CD1c-positive myeloid dendritic cell (primary cell): ENCODE data around the gene SYAP1.
"Not testable (repeated sequence)": the region's sequence is repeated elsewhere in the genome, so short reads cannot be mapped to it uniquely, and the experiment has no call there.

ENCODE experiments used
- DNase-seq: peaks from one replicate; pipeline ENCODE4 v3.0.0-alpha.2; 2016; ENCODE audit errors: extremely low spot score

The SYAP1 gene

GRCh38 chrX:16722481-16722880 lies 3.1 kb downstream of the SYAP1 start:
- no peak for DNase-seq

- no peak for DNase-seq
These were observed 5.7 kb downstream of the SYAP1 start for GRCh38 chrX:16725072-16725471.

DNA sequence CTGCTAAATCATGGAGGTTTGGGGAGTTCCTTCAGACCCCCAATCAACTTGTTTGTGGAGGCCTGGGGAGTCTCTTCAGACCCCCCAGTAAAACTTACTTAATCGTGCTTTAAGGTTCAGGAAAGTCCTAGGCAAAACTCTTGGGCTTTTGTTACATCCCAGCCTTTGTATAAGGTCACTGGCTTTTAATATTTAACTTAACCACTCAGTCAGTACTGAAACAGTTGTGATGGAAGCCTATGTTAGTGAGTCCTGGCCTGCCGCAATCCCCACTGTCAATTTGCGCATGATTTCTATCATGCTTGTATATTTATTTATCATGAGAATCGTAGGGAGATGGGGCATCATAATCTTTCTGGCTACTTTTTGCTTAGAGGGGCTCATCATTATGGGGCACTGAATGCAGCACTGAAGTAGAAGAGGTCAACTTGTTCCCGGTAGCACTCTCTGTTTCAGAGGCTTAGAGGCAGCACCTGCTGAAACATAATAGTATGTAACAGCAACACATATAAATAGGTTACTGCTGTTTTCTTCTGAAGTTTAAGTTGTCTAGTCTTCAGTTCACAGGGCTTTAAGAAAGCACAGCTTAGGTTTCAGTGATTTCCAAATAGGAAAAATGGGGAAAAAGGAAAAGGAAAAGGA lies 7.1 kb downstream of the SYAP1 start:
- not testable (repeated sequence) for DNase-seq

DNA sequence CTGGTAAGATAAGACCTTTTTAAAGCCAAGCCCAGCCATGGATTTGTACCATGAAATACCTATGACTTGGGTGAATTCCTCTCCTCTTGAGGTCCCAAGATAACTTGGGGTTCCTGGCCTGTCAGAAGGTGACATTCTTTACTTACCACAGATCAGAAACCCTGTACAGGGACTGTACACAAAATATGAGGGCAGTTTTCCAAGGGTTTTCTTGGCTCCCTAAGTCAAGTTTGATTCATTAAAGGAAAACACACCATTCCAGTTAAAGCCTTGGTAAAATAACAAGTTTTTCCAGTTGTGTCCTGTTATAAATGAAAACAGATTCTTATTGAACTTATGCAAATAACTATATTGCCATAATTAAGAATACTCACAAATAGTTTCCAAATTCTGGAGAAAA lies 8.2 kb downstream of the SYAP1 start:
- DNase-seq, result no peak

GRCh38 chrX:16730450-16730849 lies 11.0 kb downstream of the SYAP1 start:
- DNase-seq, result no peak

DNA sequence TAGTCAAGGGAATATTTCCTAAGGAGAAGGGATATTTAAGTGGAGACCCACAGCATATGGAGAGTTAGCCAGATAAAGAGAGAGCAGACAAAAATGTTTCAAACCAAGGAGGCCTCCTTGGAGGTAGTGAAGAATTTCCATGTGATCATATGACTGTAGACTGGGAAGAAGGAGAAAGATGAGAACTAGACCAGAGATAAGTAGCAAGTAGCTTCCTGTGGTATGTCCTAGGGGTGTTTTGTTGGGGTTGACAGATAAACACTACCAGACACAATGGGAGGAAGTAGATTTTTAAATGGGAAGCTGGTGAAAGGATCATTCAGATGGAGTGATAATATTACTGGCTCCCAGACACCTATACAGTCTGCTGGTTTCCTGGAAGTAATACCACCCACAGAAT lies 13.6 kb downstream of the SYAP1 start:
- no peak for DNase-seq

GRCh38 chrX:16737024-16737423 lies 17.6 kb downstream of the SYAP1 start:
- no peak for DNase-seq

DNA sequence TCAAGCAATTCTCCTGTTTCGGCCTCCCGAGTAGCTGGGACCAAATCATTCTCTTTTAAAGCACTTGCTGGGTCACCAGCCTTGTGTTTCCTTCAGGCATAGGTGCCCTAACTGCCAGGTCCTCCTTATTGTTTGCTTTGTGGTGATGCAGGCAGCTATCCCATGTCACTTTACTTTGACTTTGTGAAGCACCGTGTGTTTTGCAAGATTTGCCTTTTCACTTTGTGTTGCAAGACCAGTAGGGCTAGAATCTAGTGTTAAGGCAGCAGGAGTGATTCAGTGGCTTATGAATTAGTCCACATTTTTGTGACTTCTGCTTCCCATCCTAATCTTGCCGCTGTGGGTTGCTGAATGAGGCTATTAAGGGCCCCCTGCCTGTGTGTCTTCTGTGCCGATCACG lies 20.2 kb downstream of the SYAP1 start:
- DNase-seq, result no peak

DNA sequence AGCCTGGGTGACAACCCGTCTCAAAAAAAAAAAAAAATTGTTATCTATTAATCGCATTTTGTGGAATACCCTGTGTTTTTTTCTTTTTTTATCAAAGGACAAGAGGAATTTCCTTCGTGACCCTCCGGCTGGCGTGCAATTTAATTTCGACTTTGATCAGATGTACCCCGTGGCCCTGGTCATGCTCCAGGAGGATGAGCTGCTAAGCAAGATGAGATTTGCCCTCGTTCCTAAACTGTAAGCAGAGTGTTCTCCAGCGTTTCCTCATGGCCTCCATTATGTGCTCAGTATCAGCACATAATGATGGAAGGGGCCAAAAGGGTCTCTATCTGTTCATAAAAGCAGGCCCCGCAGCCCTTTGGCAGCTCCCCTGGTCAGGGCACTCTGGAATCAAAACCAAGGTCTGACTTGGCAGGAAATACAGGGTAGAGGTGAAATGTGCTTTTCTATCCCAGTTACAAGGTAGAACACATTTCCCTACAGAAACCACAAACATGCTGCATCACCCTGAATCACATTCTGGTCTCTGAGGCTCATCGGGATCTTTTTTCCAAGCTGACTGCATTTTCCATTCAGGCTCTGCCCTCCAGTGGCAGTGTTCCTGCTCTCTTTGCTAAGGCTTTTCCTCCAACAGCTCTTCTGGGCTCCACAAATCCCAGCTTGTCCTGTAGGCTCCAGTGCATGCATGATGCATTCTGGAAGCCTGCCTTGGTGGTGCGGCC lies 24.4 kb downstream of the SYAP1 start:
- no peak for DNase-seq

- DNase-seq, result no peak
These were observed 25.7 kb downstream of the SYAP1 start for GRCh38 chrX:16745102-16745501.

DNA sequence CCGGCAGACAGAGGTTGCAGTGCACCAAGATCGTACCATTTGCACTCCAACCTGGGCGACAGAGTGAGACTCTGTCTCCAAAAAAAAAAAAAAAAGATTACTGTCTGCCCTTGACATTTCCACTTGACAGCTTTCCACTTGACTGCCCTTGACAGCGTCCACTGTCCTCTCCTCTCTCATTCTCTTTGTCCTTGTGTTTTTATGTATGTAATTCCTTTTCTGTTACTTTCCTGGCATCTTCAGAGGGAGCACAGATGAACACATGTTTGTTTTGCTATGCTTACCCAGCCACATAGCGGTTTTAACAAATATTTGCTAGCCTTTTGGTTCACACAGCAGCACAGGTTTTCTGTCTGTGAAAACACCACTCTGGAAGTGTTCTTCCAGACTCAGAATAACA lies 26.2 kb downstream of the SYAP1 start:
- no peak for DNase-seq

DNA sequence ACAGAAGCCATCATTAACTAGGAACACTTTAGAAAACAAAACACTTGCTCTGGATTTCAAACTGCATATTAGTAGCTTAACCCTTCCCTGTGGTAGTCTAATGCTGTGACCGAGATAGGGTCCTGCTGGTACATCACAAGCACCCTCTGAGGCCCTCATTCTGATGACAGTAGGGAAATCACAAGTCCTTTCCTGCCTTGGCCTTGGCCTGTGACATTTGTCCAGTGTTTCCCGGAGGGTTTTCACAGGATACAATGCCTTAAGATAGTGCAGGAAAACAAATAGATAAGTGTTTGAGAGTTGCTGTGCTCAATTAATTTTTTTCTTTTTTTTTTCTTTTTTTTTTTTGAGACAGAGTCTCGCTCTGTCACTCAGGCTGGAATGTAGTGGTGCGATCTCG lies 29.0 kb downstream of the SYAP1 start:
- DNase-seq, result no peak

DNA sequence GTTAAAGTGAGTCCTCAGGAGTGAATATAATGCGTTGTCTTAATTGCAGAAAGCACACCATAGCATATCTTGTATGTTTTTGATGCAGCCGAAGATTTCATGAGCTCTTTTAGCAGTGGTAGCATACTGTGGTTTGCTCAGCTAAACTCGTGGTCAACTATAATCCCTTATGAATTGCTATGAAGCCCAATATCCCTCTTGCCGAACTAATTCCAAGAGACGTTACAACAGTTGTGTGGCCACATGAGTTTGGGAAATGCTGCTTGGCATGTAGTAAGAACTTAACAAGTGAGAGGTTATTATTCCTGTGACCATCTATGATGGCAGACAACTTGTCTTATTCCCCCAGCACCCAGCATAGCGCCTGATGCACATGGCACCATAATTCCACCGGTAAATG lies 30.7 kb downstream of the SYAP1 start:
- no peak for DNase-seq

DNA sequence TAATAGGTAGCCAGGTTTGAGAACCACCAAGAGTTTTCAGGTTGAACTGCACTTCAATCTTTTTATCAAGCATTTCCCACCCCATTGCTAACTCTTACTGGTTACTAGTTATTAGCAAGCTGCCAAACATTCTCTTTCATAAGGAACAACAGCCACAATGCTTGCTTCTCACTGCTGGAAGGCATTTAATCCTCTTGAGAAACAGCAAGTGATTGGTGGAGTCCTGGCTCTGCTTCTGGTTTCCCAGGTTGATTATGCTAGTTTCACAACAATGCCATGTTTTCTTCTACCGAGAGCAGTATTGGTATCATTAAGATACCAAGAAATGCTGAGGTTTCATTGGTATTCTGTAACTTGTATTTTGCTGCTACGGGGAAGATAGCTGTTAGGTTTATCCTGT lies 34.6 kb downstream of the SYAP1 start:
- no peak for DNase-seq

DNA sequence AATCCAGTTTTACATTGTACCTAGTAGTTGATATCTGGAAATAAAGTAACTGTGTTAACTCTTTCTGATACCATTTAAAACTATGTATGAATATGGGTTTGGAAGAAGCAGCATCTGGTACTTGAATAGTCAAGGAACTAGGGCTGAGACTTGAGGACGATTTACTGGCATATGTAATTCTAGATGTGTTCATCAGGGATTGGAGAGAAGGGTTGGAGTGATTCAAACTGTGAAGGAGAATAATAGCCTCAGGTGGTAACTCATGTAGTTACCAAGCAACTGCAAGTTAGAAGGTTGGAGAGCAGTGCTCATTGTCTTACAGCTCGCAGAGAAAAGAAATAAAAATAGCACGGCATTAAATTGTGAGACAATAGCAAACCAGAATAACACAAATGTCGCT lies 37.3 kb downstream of the SYAP1 start:
- no peak for DNase-seq

- DNase-seq, result not testable (repeated sequence)
These were observed 42.1 kb downstream of the SYAP1 start for GRCh38 chrX:16761500-16761899.

DNA sequence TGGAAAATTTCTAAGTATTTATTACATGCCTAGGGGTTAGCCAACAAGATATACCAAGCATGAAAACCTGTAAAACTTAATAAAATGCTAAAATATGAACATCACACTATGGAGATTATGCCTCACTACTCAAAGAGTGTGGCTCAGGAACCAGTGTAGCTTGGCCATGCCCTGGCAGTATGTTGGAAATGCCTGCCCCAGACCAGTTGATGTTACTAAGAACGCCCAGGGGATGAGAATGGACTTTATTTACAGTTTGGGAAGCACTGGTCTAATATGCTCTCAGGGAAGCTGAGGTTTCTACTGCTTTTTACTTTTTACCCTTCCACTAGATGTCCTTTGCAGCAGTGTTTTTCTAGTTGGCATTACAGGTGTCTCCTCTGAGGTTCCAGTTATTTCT lies 43.2 kb downstream of the SYAP1 start:
- DNase-seq, result no peak

DNA sequence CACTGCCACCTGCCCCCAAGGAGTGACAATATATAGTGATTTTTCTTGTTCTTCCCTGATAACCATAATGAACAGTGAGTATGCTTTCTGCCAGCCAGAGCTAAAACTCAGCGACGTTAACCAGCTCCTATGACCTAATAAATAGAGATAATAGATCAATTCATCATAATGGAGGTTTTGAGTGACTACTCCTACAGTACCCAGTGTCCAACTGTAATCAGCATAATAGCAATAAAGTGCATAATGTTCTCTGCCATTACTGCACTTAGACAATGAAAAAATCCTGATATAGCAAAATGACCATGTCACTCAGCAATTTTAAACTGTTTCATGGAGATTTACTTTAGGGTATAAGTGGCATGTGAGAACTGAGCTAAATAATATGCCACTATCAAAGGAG lies 46.2 kb downstream of the SYAP1 start:
- no peak for DNase-seq

GRCh38 chrX:16770970-16771482 lies 51.6 kb downstream of the SYAP1 start:
- DNase-seq, result no peak

- DNase-seq, result no peak
These were observed 52.3 kb downstream of the SYAP1 start for GRCh38 chrX:16771483-16772398.

- no peak for DNase-seq
These were observed 53.0 kb downstream of the SYAP1 start for GRCh38 chrX:16772460-16772859.

- no peak for DNase-seq
These were observed 55.3 kb downstream of the SYAP1 start for GRCh38 chrX:16774746-16775145.
